Activated T-helper 1 cell treated with anti-CD3 and anti-CD28 coated beads, Interleukin-2, amount 50 U/mL, for 16 hours (primary cell): Measurements from ENCODE around the gene RABEPK.
"Not testable (repeated sequence)": the region's sequence is repeated elsewhere in the genome, so short reads cannot be mapped to it uniquely, and the experiment has no call there.

Experiments
- DNase-seq, 2 donors: peaks; one replicate each; pipeline ENCODE4 v3.0.0-alpha.2; 2020; ENCODE audit warnings: low read depth in 1 of 2, low spot score in 1 of 2

The RABEPK gene

GRCh38 chr9:125200216-125201047 is at the start of gene RABEPK:
Gene RABEPK, plus strand, starts transcription at chr9:125200542. Its CDS starts 2,472 bp downstream, at chr9:125203014.
- peak; percentile 79 to 83 for DNase-seq

GRCh38 chr9:125151730-125152129 is 48.6 kb upstream of the RABEPK start:
- no peak for DNase-seq

GRCh38 chr9:125153712-125154367 is 46.5 kb upstream of the RABEPK start:
- DNase-seq: no peak

GRCh38 chr9:125156551-125156950 is 43.8 kb upstream of the RABEPK start:
- no peak for DNase-seq

- DNase-seq: no peak
These were observed 39.6 kb upstream of the RABEPK start for GRCh38 chr9:125160750-125161149.

- DNase-seq: no peak
These were observed 38.9 kb upstream of the RABEPK start for GRCh38 chr9:125161284-125161918.

GRCh38 chr9:125162891-125163290 is 37.5 kb upstream of the RABEPK start:
- not testable (repeated sequence) for DNase-seq

- DNase-seq: no peak
These were observed 33.6 kb upstream of the RABEPK start for GRCh38 chr9:125166762-125167161.

GRCh38 chr9:125169895-125170294 is 30.4 kb upstream of the RABEPK start:
- DNase-seq: no peak

GRCh38 chr9:125172031-125172755 is 28.1 kb upstream of the RABEPK start:
- no peak for DNase-seq

GRCh38 chr9:125176636-125177035 is 23.7 kb upstream of the RABEPK start:
- no peak for DNase-seq

- DNase-seq: no peak
These were observed 22.5 kb upstream of the RABEPK start for GRCh38 chr9:125177888-125178287.

- DNase-seq: not testable (repeated sequence)
These were observed 20.6 kb upstream of the RABEPK start for GRCh38 chr9:125179776-125180175.

- no peak for DNase-seq
These were observed 19.5 kb upstream of the RABEPK start for GRCh38 chr9:125180876-125181275.

- DNase-seq: not testable (repeated sequence)
These were observed 18.6 kb upstream of the RABEPK start for GRCh38 chr9:125181756-125182155.

- DNase-seq: no peak
These were observed 17.3 kb upstream of the RABEPK start for GRCh38 chr9:125183054-125183453.

- no peak for DNase-seq
These were observed 16.8 kb upstream of the RABEPK start for GRCh38 chr9:125183561-125183960.

- DNase-seq: no peak
These were observed 11.4 kb upstream of the RABEPK start for GRCh38 chr9:125189011-125189360.

- peak; percentile 95 to 96 for DNase-seq
These were observed 10.7 kb upstream of the RABEPK start, which contains the start of gene PPP6C for GRCh38 chr9:125189361-125190289. Gene PPP6C, minus strand, starts transcription at chr9:125189803. Its CDS starts 85 bp downstream, at chr9:125189718.

GRCh38 chr9:125190361-125190801 is 10.0 kb upstream of the RABEPK start:
- DNase-seq: no peak
